K562 (cell line): ENCODE results near the gene NLRC3. TPM values are rescaled to one million over a fixed set of nuclear protein-coding genes. Genes with fewer than 3 reads are reported as not detected.

Experiments
- ATAC-seq: fragments of 200-7000 bp; cut with Tn5 transposase; 3 replicates; pipeline ENCODE4 v1.9.1; 2020; ENCODE audit warnings: moderate library complexity
- BruUV-seq: library from RNA; stranded (reverse); fragments of 400-500 nt; replicated peaks from 2 replicates; lab custom pipeline; 2021; lab: Mats Ljungman, UMichigan
- CTCF ChIA-PET: fragments of 300-600 bp; formaldehyde crosslinking; extraction: SDS; loops from one replicate; lab custom pipeline; 2021; ENCODE audit warnings: low intra/inter-chr PET ratio; lab: Yijun Ruan, JAX
- POLR2A ChIA-PET: fragments of 300-600, 350-650 bp; sonication (Branson Sonifier 250); formaldehyde crosslinking; extraction: SDS; loops from one replicate; lab custom pipeline; 2021; ENCODE audit warnings: antibody characterized with exemption, inconsistent platforms; lab: Yijun Ruan, JAX
- DNase-seq, 4 experiments: peaks; one replicate each; pipeline versions ENCODE4 v3.0.0 to v3.0.0-alpha.2; 2011 to 2018; ENCODE audit warnings: low spot score in 3 of 4, mixed read lengths in 3 of 4; ENCODE audit errors: extremely low read depth in 1 of 4
- FAIRE-seq: peaks from 2 replicates; lab custom pipeline; 2011; peaks lifted over from hg19 to GRCh38; lab: Jason Lieb, UNC
- H2AFZ ChIP-seq: 2 replicates; pipeline ENCODE4 v1.6.0; 2011; ENCODE audit warnings: low read depth, low read length, control low read depth, inconsistent platforms
- H3K27ac ChIP-seq: fragments of 200-600 bp; 3 replicates; pipeline ENCODE4 v1.8.0; 2011; ENCODE audit warnings: low read depth, mild to moderate bottlenecking, control low read depth, inconsistent platforms, low read length, moderate library complexity, mixed read lengths; ENCODE audit errors: extremely low read depth
- H3K27me3 ChIP-seq, 2 experiments: fragments of 300-600 bp in 1 of 2; 2 replicates in 1 of 2; 3 replicates in 1 of 2; pipeline versions ENCODE4 v1.6.0 to v1.8.0; 2011; ENCODE audit warnings: inconsistent platforms in 2 of 2, low read length in 2 of 2, mild to moderate bottlenecking in 1 of 2, mixed read lengths in 1 of 2, moderate library complexity in 1 of 2; ENCODE audit not compliant: control insufficient read depth in 2 of 2, insufficient read depth in 2 of 2
- H3K36me3 ChIP-seq: fragments of 300-600 bp; 3 replicates; pipeline ENCODE4 v1.8.0; 2011; ENCODE audit warnings: mild to moderate bottlenecking, low read length, inconsistent platforms; ENCODE audit not compliant: control insufficient read depth, insufficient read depth
- H3K4me1 ChIP-seq, 2 experiments: fragments of 200-600 bp in 1 of 2; replicated peaks in 1 of 2; 2 replicates in 1 of 2; 3 replicates in 1 of 2; pipeline versions ENCODE4 v1.5.1 to v1.8.0; 2011; ENCODE audit warnings: inconsistent platforms in 2 of 2, low read length in 2 of 2, mild to moderate bottlenecking in 1 of 2, mixed read lengths in 1 of 2, moderate library complexity in 1 of 2; ENCODE audit not compliant: control insufficient read depth in 2 of 2, insufficient read depth in 2 of 2
- H3K4me2 ChIP-seq: 2 replicates; pipeline ENCODE4 v1.6.1; 2011; ENCODE audit warnings: low read length, control low read depth, inconsistent platforms, mixed read lengths; ENCODE audit not compliant: insufficient read depth
- H3K4me3 ChIP-seq: fragments of 200-600 bp; sonication (generic), shearing (Covaris generic); 2 replicates; pipeline ENCODE4 v1.5.1; 2016; ENCODE audit warnings: control low read depth, inconsistent platforms
- H3K79me2 ChIP-seq: fragments of 200-600 bp; 3 replicates; pipeline ENCODE4 v1.8.0; 2011; ENCODE audit warnings: low read length, inconsistent platforms; ENCODE audit not compliant: control insufficient read depth, insufficient read depth
- H3K9ac ChIP-seq, 2 experiments: 2 replicates each; pipeline versions ENCODE4 v1.6.0 to v1.6.1; 2011; ENCODE audit warnings: low read depth in 2 of 2, low read length in 2 of 2, control low read depth in 1 of 2, inconsistent platforms in 1 of 2, mild to moderate bottlenecking in 1 of 2, mixed read lengths in 1 of 2; ENCODE audit not compliant: insufficient read depth in 1 of 2
- H3K9me1 ChIP-seq: one replicate; pipeline ENCODE4 v1.6.0; 2011; ENCODE audit warnings: inconsistent platforms, mild to moderate bottlenecking, low read length, moderate library complexity; ENCODE audit not compliant: control insufficient read depth, insufficient read depth
- H3K9me3 ChIP-seq: replicated peaks from 2 replicates; pipeline ENCODE4 v1.5.1; 2011; ENCODE audit warnings: low read depth, low read length, inconsistent platforms; ENCODE audit not compliant: control insufficient read depth, insufficient read depth
- H4K20me1 ChIP-seq: replicated peaks from 2 replicates; pipeline ENCODE4 v1.6.1; 2011; ENCODE audit warnings: low read length, inconsistent platforms, mixed read lengths; ENCODE audit not compliant: control insufficient read depth, insufficient read depth
- ATF2 ChIP-seq: sonication (generic); formaldehyde crosslinking; IDR thresholded peaks from 2 replicates; pipeline ENCODE4 v1.8.1; 2022; ENCODE audit warnings: missing genetic modification reagents
- CCNT2 ChIP-seq: IDR thresholded peaks from 2 replicates; pipeline ENCODE4 v1.6.1; 2011; ENCODE audit warnings: borderline replicate concordance, low read depth, mild to moderate bottlenecking, moderate library complexity, mixed read lengths, low read length; ENCODE audit not compliant: insufficient read length; ENCODE audit errors: extremely low read depth
- ETS2 ChIP-seq: IDR thresholded peaks from 2 replicates; pipeline ENCODE4 v1.6.1; 2016; ENCODE audit warnings: borderline replicate concordance, missing genetic modification characterization, mild to moderate bottlenecking, moderate library complexity, missing compliant biosample characterization; ENCODE audit not compliant: poor library complexity, severe bottlenecking
- MAFG ChIP-seq: fragments of 450-650 bp; conservative IDR thresholded peaks from 2 replicates; pipeline ENCODE4 v1.6.1; 2016; ENCODE audit warnings: missing genetic modification characterization, missing compliant biosample characterization
- MEIS2 ChIP-seq: fragments of 450-650 bp; IDR thresholded peaks from 2 replicates; pipeline ENCODE4 v1.6.1; 2014; ENCODE audit warnings: mild to moderate bottlenecking; ENCODE audit not compliant: partially characterized antibody
- PURB ChIP-seq: sonication (generic); formaldehyde crosslinking; IDR thresholded peaks from 2 replicates; pipeline ENCODE4 v1.9.0; 2021; ENCODE audit warnings: low read depth, mild to moderate bottlenecking, missing genetic modification reagents
- SREBF1 ChIP-seq: fragments of 150-350 bp; IDR thresholded peaks from 2 replicates; pipeline ENCODE4 v1.6.1; 2014; ENCODE audit warnings: antibody characterized with exemption, low read depth, low read length, borderline replicate concordance
- ZNF280A ChIP-seq: fragments of 450-650 bp; IDR thresholded peaks from 2 replicates; pipeline ENCODE4 v1.6.1; 2018; ENCODE audit warnings: mild to moderate bottlenecking, low read depth; ENCODE audit not compliant: partially characterized antibody
- ZNF57 ChIP-seq: fragments of 450-650 bp; formaldehyde crosslinking; IDR thresholded peaks from 2 replicates; pipeline ENCODE4 v1.4.0; 2020; ENCODE audit warnings: mild to moderate bottlenecking, moderate library complexity
- ZNF740 ChIP-seq, 3 experiments: fragments of 200-800 bp in 1 of 3; sonication (Bioruptor generic) in 1 of 3; sonication (generic) in 1 of 3; formaldehyde crosslinking in 1 of 3; IDR thresholded peaks; 2 replicates each; pipeline versions ENCODE4 v1.6.1 to v1.8.0; 2016 to 2022; ENCODE audit warnings: mild to moderate bottlenecking in 2 of 3, missing compliant biosample characterization in 2 of 3, missing genetic modification characterization in 2 of 3, missing genetic modification reagents in 1 of 3
- ZNF780A ChIP-seq: fragments of 250-450 bp; sonication (Bioruptor Pico); IDR thresholded peaks from 2 replicates; pipeline ENCODE4 v1.5.0; 2021; ENCODE audit warnings: mild to moderate bottlenecking
- ZSCAN32 ChIP-seq: fragments of 450-650 bp; formaldehyde crosslinking; IDR thresholded peaks from 2 replicates; pipeline ENCODE4 v1.4.0; 2020; ENCODE audit warnings: mild to moderate bottlenecking, moderate library complexity
- WGBS: fragments of 100-300 bp; shearing (Covaris generic); methylation state at CpG from one replicate; pipeline ENCODE4 v1.1.6; 2016; ENCODE audit warnings: low coverage, mixed read lengths; ENCODE audit not compliant: insufficient coverage; ENCODE audit errors: missing lambda C conversion rate; 5-methylcytosine and 5-hydroxymethylcytosine counted together
- in situ Hi-C: fragments of 300-500 bp; cut with MboI; formaldehyde crosslinking; loops from 4 replicates; pipeline ENCODE4 v1.15.0; 2018; ENCODE audit warnings: inconsistent platforms, mixed read lengths
- intact Hi-C: fragments of 100-400 bp; cut with micrococcal nuclease; formaldehyde crosslinking; loops from 2 replicates; pipeline ENCODE4 v1.14.2; 2022
- polyA plus RNA-seq, 8 experiments: library from polyadenylated mRNA; depleted of rRNA in 4 of 8; stranded (reverse) in 5 of 8; unstranded in 3 of 8; fragments of >200 nt; fragmentation: Nextera tagmentation in 2 of 8; fragmentation: Illumina TruSeq in 1 of 8; extraction: Ambion mirVana in 2 of 8; extraction: Trizol in 1 of 8; gene quantifications; 2 replicates each; pipeline versions ENCODE4 v1.2.1 to v1.2.3, GENCODE V29; 2011 to 2014; ENCODE audit warnings: inconsistent platforms in 1 of 8, missing spikeins in 1 of 8
- total RNA-seq, 7 experiments: library from RNA; depleted of rRNA in 6 of 7; stranded (reverse); fragments of >200 nt in 6 of 7; fragmentation: Illumina TruSeq in 2 of 7; extraction: Trizol in 2 of 7; gene quantifications; 2 replicates each; pipeline versions ENCODE4 v1.2.1 to v1.2.3, GENCODE V29; 2011 to 2021; ENCODE audit warnings: low replicate concordance in 1 of 7
- TF ChIP-seq, protein P1 (sequence below): fragments of 250-450 bp; sonication (Bioruptor Pico); IDR thresholded peaks from 2 replicates; pipeline ENCODE4 v1.8.0; 2022; ENCODE audit warnings: moderate library complexity, mild to moderate bottlenecking, inconsistent platforms

The NLRC3 gene
- total and polyA plus RNA-seq, 9 of the 15 experiments (the other 6 are each of a cell fraction or from before 2014, with no cell fraction given), result 0.03 to 0.13 (median 0.03) TPM; not detected in 4

GRCh38 chr16:3608069-3608468 lies 30.9 kb upstream of the NLRC3 start (continued):
- TF ChIP-seq ZNF740 (CRISPR knock-in tag; IDR thresholded peaks at IDR 0.05) (no peak), ZNF740 (tag; IDR thresholded peaks at IDR 0.05) (no peak), ZSCAN32 (no peak), ZNF280A (no peak), CCNT2 (no peak), MEIS2 (peak; percentile 8), MAFG (tag) (no peak), SREBF1 (no peak)

DNA sequence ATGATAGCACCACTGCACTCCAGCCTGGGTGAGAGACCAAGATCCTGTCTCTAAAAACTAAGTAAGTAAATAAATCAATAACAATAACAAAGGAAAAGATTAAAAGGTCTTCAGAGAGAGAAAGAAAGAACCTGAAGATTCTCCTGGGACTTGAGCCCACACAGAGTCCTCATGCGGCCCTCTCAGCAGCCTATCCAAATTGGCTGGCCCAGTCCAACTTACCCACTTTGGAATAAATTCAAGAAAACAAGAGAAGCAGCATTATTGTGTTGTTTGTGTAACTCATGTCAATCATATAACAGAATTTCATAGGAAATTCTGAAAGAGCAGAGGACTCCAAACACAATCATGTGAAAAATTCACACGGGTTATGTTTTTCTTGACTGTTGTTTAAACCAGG lies 30.4 kb upstream of the NLRC3 start:
- Histone ChIP-seq H3K79me2 (peaks cover 23% of the 10 kb centered on the region), H3K4me2 (no peak overlapping the region), H3K27me3 (no peaks in the 10 kb centered on the region), H3K36me3 (peaks cover 7% of the 10 kb centered on the region; the same call in 2 of the 3 replicates), H3K27ac (no peak overlapping the region), H3K4me1 (peaks cover 10 to 21% of the 10 kb centered on the region in 2 experiments; a peak in 4 of 5 replicates), H4K20me1 (no peaks in the 10 kb centered on the region), H3K9ac (no peak overlapping the region), H2AFZ (no peak overlapping the region), H3K9me3 (no peaks in the 10 kb centered on the region), H3K4me3 (no peak overlapping the region), H3K9me1 (no peaks in the 10 kb centered on the region)
- intact Hi-C loops, result no loop called here
- ChIA-PET CTCF (no interaction called here), POLR2A (interaction anchor here (0.6 to 1.3 kb wide), 2 partner anchors 11 to 29 kb away, joined by 3 to 4 read pairs; no protein-coding TSS in a partner anchor)
- no TSS peak for BruUV-seq
- 72% methylated on average over 2 of the region's 2 CpGs for WGBS
- in situ Hi-C loops, result no loop called here
- FAIRE-seq, result no peak
- ATAC-seq, result no peak
- TF ChIP-seq, protein P1, sequence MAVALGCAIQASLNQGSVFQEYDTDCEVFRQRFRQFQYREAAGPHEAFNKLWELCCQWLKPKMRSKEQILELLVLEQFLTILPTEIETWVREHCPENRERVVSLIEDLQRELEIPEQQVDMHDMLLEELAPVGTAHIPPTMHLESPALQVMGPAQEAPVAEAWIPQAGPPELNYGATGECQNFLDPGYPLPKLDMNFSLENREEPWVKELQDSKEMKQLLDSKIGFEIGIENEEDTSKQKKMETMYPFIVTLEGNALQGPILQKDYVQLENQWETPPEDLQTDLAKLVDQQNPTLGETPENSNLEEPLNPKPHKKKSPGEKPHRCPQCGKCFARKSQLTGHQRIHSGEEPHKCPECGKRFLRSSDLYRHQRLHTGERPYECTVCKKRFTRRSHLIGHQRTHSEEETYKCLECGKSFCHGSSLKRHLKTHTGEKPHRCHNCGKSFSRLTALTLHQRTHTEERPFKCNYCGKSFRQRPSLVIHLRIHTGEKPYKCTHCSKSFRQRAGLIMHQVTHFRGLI (CRISPR knock-in tag), result no peak
- TF ChIP-seq ETS2, result no peak
- TF ChIP-seq ATF2 (CRISPR knock-in tag), result no peak
- no peak for TF ChIP-seq PURB
- TF ChIP-seq ZNF780A, result no peak
- no peak for TF ChIP-seq ZNF57 (CRISPR knock-in tag)
- DNase-seq, result no peak
